Glomerular visceral epithelial cell (primary cell): ENCODE results near the gene POLR1F.

Source experiments
- DNase-seq: peaks from one replicate; pipeline ENCODE4 v3.0.0-alpha.2; 2016; ENCODE audit errors: extremely low spot score

POLR1F gene

GRCh38 chr7:19675816-19676215 lies 33.0 kb downstream of the POLR1F start:
- no peak for DNase-seq

- no peak for DNase-seq
These were observed 34.4 kb downstream of the POLR1F start for GRCh38 chr7:19674266-19674960.

GRCh38 chr7:19670806-19671205 lies 38.0 kb downstream of the POLR1F start:
- DNase-seq = no peak

GRCh38 chr7:19665399-19666008 lies 43.3 kb downstream of the POLR1F start:
- peak; percentile 18 for DNase-seq

GRCh38 chr7:19663816-19664462 lies 44.9 kb downstream of the POLR1F start:
- no peak for DNase-seq

- no peak for DNase-seq
These were observed 60.0 kb downstream of the POLR1F start for GRCh38 chr7:19648791-19649190.
